HG02763 (cell line): ENCODE data around the gene SLC8A3.

Experiments
- ATAC-seq: cut with Tn5 transposase; IDR thresholded peaks from one replicate; pipeline ENCODE4 v1.9.1; 2021; ENCODE audit warnings: mild to moderate bottlenecking, moderate library complexity; ENCODE audit not compliant: unreplicated experiment

SLC8A3 gene

GRCh38 chr14:70180718-70181117, 8.0 kb downstream of the SLC8A3 start:
- ATAC-seq: no peak

GRCh38 chr14:70177081-70177800, 11.5 kb downstream of the SLC8A3 start:
- ATAC-seq: no peak

GRCh38 chr14:70173569-70173968, 15.2 kb downstream of the SLC8A3 start:
- no peak for ATAC-seq

GRCh38 chr14:70171726-70172125, 17.0 kb downstream of the SLC8A3 start:
- no peak for ATAC-seq

- ATAC-seq: no peak
Observed at GRCh38 chr14:70170976-70171375, 17.8 kb downstream of the SLC8A3 start.

- ATAC-seq: no peak
Observed at GRCh38 chr14:70168406-70168805, 20.3 kb downstream of the SLC8A3 start.

GRCh38 chr14:70166530-70167203, 22.1 kb downstream of the SLC8A3 start:
- no peak for ATAC-seq

GRCh38 chr14:70162358-70162757, 26.4 kb downstream of the SLC8A3 start:
- no peak for ATAC-seq

GRCh38 chr14:70156592-70156991, 32.2 kb downstream of the SLC8A3 start:
- ATAC-seq: no peak

- ATAC-seq: no peak
Observed at GRCh38 chr14:70152704-70153103, 36.0 kb downstream of the SLC8A3 start.

GRCh38 chr14:70152081-70152480, 36.7 kb downstream of the SLC8A3 start:
- ATAC-seq: no peak

GRCh38 chr14:70149596-70150165, 39.1 kb downstream of the SLC8A3 start:
- ATAC-seq: no peak

GRCh38 chr14:70148911-70149595, 39.7 kb downstream of the SLC8A3 start:
- no peak for ATAC-seq

GRCh38 chr14:70148351-70148750, 40.4 kb downstream of the SLC8A3 start:
- ATAC-seq: no peak

GRCh38 chr14:70144046-70144445, 44.7 kb downstream of the SLC8A3 start:
- ATAC-seq: no peak

- no peak for ATAC-seq
Observed at GRCh38 chr14:70143306-70143705, 45.4 kb downstream of the SLC8A3 start.

- no peak for ATAC-seq
Observed at GRCh38 chr14:70140614-70141013, 48.1 kb downstream of the SLC8A3 start.

- no peak for ATAC-seq
Observed at GRCh38 chr14:70139384-70139783, 49.4 kb downstream of the SLC8A3 start.

GRCh38 chr14:70137788-70138187, 51.0 kb downstream of the SLC8A3 start:
- no peak for ATAC-seq

GRCh38 chr14:70133461-70133860, 55.3 kb downstream of the SLC8A3 start:
- no peak for ATAC-seq

- ATAC-seq: no peak
Observed at GRCh38 chr14:70130482-70130881, 58.3 kb downstream of the SLC8A3 start.

- ATAC-seq: no peak
Observed at GRCh38 chr14:70127186-70127585, 61.6 kb downstream of the SLC8A3 start.
